ENCODE measurements around the gene PROX2. TPM values are rescaled to one million over a fixed set of nuclear protein-coding genes. Genes with fewer than 3 reads are reported as not detected.

The PROX2 gene
- total RNA-seq, 1 donor from 2014 or later, result not detected

DNA sequence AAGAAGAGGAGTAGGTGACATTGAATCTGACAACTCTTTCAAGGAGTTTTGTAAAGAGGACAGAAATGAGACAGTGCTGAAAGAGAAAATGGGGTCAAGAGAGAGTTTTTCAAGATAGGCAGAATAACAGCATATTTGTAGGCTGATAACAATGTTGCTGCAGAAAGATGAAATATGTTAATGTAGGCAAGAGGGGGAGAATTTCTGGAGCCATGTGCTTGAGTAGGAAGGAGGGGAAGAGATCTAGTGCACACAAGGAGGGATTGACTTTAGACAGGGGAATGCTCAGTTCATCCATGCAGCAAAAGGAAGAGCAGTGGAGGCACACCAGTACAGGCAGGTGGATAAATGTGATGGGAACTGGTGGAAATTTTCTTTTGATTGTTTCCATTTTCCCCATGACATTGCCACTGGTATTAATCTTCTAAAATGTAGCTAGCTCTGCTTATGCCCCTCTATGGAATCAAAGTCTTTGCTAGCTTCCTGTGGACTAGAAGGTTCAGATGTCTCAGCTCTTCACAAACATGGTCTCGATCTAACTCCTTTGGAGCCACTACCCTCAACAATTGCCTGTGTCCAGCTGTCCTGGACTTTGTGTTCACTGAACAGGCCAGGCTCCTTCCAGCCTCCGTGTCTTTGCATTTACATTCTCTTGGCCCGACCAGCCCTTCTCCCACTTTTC, 9.1 kb downstream of the PROX2 start:
- intact Hi-C loops (cut with DNase I), result no loop called here
- peak in 1 of 2 donors; percentile 30 for DNase-seq (ENCODE audit: low spot score in 2 of 2)

DNA sequence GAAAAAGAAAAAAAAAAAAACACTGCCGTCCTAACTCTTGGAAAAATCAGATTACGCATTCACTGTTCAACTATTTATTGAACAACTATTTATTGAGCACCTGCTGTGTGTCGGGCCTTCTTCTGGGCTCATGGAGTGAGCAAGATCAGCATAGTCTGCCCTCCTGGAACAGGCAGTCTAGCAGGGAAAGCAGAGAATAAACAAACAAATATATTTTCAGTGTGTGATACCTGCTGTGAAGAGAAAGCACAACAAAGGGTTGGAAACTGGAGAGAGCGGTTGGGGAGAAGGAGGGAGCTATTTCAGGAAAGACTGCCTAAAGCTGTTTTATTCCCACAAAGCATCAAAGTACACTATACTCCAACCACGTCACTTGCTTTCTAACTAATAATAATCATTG, 10.8 kb downstream of the PROX2 start:
- Histone ChIP-seq H3K4me1 (peaks cover 0 to 3% of the 10 kb centered on the region in 2 donors), H3K36me3 (no peaks in the 10 kb centered on the region), H3K27ac (no peak overlapping the region), H3K4me3 (no peak overlapping the region), H3K9me3 (no peaks in the 10 kb centered on the region), H3K27me3 (no peaks in the 10 kb centered on the region)
- TF ChIP-seq, protein P1, sequence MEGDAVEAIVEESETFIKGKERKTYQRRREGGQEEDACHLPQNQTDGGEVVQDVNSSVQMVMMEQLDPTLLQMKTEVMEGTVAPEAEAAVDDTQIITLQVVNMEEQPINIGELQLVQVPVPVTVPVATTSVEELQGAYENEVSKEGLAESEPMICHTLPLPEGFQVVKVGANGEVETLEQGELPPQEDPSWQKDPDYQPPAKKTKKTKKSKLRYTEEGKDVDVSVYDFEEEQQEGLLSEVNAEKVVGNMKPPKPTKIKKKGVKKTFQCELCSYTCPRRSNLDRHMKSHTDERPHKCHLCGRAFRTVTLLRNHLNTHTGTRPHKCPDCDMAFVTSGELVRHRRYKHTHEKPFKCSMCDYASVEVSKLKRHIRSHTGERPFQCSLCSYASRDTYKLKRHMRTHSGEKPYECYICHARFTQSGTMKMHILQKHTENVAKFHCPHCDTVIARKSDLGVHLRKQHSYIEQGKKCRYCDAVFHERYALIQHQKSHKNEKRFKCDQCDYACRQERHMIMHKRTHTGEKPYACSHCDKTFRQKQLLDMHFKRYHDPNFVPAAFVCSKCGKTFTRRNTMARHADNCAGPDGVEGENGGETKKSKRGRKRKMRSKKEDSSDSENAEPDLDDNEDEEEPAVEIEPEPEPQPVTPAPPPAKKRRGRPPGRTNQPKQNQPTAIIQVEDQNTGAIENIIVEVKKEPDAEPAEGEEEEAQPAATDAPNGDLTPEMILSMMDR (IDR thresholded peaks at IDR 0.05), result no peak
- intact Hi-C loops (cut with DNase I), result no loop called here
- DNase-seq (ENCODE audit: low spot score in 2 of 2), result no peak

More for the DNA sequence above, 9.1 kb downstream of the PROX2 start:
- H3K4me3 ChIP-seq, result no peak overlapping the region
- peaks cover 0 to 3% of the 10 kb centered on the region in 2 donors for H3K4me1 ChIP-seq
- TF ChIP-seq, protein P1 (IDR thresholded peaks at IDR 0.05), result no peak
- H3K9me3 ChIP-seq, result no peaks in the 10 kb centered on the region
- H3K36me3 ChIP-seq, result no peaks in the 10 kb centered on the region
- peak overlapping the region in 1 of 2 donors; percentile 69 for H3K27ac ChIP-seq
- H3K27me3 ChIP-seq, result no peaks in the 10 kb centered on the region

DNA sequence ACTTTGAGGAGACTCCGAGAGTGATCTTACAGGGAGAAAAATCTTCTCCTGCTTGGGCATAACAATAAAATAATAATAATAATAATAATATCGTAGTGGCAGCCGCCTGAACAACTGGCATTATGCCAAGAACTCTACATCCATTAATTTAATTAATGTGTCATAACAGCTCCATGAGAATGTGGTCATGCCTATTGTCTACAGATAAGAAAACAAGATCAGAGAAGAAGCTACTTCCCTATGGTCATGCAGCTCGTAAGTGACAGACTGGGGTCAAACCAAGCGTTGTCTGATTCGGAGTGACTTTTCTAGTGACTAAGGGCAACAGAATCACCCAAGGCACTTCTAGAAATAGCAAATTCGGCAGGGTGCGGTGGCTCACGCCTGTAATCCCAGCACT, 11.7 kb downstream of the PROX2 start:
- H3K27me3 ChIP-seq, result no peaks in the 10 kb centered on the region
- H3K36me3 ChIP-seq, result no peaks in the 10 kb centered on the region
- intact Hi-C loops (cut with DNase I), result no loop called here
- TF ChIP-seq, protein P1 (IDR thresholded peaks at IDR 0.05), result no peak
- no peak overlapping the region for H3K27ac ChIP-seq
- H3K9me3 ChIP-seq, result no peaks in the 10 kb centered on the region
- H3K4me3 ChIP-seq, result no peak overlapping the region
- peaks cover 0 to 3% of the 10 kb centered on the region in 2 donors for H3K4me1 ChIP-seq
- DNase-seq (ENCODE audit: low spot score in 2 of 2), result peak in 1 of 2 donors; percentile 28

DNA sequence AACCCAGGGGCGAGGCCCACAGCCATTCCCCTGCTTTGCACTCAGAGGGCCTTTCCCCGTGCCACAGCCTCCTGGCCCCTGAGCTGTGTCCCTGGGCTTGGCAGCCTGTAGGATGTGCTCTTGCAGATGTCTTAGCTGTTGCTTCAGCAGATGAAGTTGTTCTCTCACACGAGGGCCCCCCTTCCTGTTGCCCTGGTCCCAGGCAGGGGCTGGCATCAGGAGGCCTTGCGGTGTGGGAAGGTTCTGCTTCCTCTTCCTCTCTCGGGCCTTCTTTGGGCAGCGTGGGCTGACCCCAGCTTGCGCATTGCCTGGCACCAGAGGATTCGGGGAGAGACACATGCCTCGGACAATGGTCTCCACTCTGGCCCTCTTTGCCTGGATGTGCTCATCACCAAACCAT, 12.7 kb downstream of the PROX2 start:
- H3K4me3 ChIP-seq, result no peak overlapping the region
- peak in 1 of 2 donors; percentile 66 for DNase-seq (ENCODE audit: low spot score in 2 of 2)
- intact Hi-C loops (cut with DNase I), result no loop called here

DNA sequence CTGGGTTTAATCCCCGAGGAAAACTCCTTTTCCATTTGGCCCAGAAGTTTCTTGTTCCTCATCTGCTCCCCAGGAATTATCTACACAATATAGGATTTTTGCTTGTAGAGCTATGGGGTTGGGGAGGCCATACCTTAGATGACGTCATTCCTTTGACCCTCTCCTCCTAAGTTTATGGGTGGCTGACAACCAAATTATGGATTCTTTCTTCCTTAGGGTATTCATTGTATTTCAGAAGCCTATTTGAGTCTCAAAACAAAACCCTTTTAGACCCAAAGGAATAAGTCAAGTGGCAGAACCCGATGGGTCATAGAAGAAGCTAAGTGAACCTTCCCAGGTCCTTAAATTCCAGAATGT, 14.2 kb downstream of the PROX2 start:
- no peaks in the 10 kb centered on the region for H3K36me3 ChIP-seq
- H3K27ac ChIP-seq, result no peak overlapping the region
- H3K9me3 ChIP-seq, result no peaks in the 10 kb centered on the region
- no peaks in the 10 kb centered on the region for H3K27me3 ChIP-seq
- H3K4me3 ChIP-seq, result no peak overlapping the region
- intact Hi-C loops (cut with DNase I), result loop anchor here (1.0 to 2.0 kb wide), 2 partner anchors 44 to 227 kb away; no protein-coding TSS in a partner anchor
- TF ChIP-seq, protein P1 (IDR thresholded peaks at IDR 0.05), result no peak
- DNase-seq (ENCODE audit: low spot score in 2 of 2), result no peak
- H3K4me1 ChIP-seq, result no peaks in the 10 kb centered on the region

More for the DNA sequence above, 12.7 kb downstream of the PROX2 start:
- TF ChIP-seq, protein P1 (IDR thresholded peaks at IDR 0.05), result no peak
- Histone ChIP-seq H3K4me1 (peaks cover 0 to 3% of the 10 kb centered on the region in 2 donors), H3K27ac (no peak overlapping the region), H3K27me3 (no peaks in the 10 kb centered on the region), H3K9me3 (no peaks in the 10 kb centered on the region), H3K36me3 (no peaks in the 10 kb centered on the region)

Data from ascending aorta (tissue), 2 donors.